C4-2B (cell line): ENCODE measurements around the gene NCBP2L.

Experiments
- H3K27ac ChIP-seq: fragments of 450-650 bp; 2 replicates; pipeline ENCODE4 v1.5.1; 2017
- ZFX ChIP-seq: fragments of 450-650 bp; IDR thresholded peaks from 2 replicates; pipeline ENCODE4 v1.6.1; 2017
- TF ChIP-seq, protein P1 (sequence below): fragments of 450-650 bp; conservative IDR thresholded peaks from 2 replicates; pipeline ENCODE4 v1.5.1; 2017; ENCODE audit warnings: mild to moderate bottlenecking

The NCBP2L gene

DNA sequence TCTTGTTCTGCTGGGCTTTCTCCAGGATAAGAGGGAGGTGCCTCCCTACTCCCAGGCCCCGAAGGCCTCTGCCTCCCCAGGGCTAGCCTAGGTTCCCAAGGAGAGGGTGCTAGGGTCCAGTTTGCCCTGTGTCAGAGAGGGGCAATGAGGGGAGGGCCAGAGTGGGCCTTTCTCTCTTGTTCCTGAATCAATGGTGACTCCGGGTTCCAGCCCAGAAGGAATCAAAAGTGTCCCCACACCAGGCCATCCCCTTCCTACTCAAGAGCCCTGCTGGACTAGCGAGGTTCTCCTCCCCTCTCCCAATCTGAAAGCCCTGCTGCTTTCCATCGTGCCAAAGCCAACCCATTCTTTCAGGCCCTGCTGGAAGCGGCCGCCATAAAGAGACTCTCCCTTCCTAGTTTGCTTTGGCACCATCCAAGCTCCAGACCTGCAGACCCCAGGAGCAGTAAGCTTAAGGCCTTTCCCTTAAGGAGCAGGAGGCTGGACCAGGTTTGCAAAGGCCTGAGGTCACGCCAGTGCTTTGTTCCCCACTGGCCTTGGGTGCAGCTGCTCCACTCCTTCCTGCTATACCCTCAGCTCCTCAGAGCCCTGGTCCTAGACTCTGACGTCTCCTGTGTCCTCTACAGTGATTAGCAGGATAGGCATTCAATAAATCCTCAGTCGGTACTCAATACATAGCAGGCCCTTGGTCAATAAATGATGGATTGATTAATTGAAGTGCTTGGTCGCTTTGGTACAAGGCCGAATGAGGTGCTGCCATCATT is 12.5 kb upstream of the NCBP2L start:
- TF ChIP-seq ZFX, result no peak
- TF ChIP-seq, protein P1, sequence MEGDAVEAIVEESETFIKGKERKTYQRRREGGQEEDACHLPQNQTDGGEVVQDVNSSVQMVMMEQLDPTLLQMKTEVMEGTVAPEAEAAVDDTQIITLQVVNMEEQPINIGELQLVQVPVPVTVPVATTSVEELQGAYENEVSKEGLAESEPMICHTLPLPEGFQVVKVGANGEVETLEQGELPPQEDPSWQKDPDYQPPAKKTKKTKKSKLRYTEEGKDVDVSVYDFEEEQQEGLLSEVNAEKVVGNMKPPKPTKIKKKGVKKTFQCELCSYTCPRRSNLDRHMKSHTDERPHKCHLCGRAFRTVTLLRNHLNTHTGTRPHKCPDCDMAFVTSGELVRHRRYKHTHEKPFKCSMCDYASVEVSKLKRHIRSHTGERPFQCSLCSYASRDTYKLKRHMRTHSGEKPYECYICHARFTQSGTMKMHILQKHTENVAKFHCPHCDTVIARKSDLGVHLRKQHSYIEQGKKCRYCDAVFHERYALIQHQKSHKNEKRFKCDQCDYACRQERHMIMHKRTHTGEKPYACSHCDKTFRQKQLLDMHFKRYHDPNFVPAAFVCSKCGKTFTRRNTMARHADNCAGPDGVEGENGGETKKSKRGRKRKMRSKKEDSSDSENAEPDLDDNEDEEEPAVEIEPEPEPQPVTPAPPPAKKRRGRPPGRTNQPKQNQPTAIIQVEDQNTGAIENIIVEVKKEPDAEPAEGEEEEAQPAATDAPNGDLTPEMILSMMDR, result no peak

GRCh38 chrX:107766470-107767150 is 10.9 kb upstream of the NCBP2L start:
- H3K27ac ChIP-seq, result no peak overlapping the region
- no peak for TF ChIP-seq ZFX
- TF ChIP-seq, protein P1, result no peak

More for the DNA sequence above, 12.5 kb upstream of the NCBP2L start:
- no peak overlapping the region for H3K27ac ChIP-seq

DNA sequence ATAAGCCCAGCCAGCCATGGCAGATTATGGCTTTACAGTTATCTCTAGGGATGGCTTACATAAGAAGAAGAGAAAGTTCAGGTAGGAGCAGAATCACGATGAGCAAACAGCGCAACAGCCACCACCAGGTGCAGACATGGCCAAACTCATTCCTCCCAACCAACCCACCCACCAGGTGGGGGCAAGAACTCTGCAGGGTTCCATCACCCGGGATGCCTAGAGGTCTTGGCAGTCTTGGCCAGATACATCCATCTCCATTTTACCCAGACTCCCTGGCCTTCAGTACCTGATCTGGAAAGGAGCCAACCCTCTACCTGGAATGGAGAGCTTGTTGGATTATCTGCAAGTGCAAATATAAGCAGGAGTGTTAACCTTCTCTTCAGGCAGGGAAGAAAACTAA is 9.5 kb upstream of the NCBP2L start:
- TF ChIP-seq, protein P1, result no peak
- no peak for TF ChIP-seq ZFX

DNA sequence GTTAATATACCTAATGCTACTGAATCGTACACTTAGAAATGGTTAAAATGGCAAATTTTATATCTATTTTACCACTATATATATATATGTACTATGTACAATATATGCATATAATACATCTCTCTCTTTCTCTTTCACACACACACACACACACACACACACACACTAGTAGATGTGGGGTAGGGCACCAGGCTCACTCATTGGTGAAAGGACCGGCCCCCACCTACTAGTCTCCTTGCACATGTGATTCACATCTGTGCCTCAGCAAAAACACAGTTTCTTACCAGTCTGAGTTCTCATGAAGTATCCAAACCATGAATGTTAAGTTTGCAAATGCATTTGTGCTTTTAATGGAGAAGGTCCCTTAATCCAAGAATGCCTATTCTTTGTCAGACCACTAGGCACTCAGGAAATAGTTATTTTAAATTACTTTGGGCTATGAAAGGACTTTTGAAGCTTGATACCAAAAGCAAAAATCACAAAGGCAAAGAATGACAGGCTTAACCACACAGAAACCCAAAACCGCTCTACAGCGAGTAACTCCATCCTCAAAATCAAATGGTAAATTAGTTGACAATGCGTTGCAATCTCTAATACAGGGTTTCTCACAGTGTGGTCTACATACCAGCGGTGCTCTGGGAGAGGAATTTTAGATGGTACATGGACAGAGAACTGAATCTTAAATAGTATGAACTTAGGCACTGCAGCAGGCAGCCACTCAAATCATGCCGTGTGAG is 7.8 kb upstream of the NCBP2L start:
- no peak overlapping the region for H3K27ac ChIP-seq
- TF ChIP-seq, protein P1, result no peak
- no peak for TF ChIP-seq ZFX

More for the DNA sequence above, 9.5 kb upstream of the NCBP2L start:
- H3K27ac ChIP-seq, result no peak overlapping the region

- TF ChIP-seq ZFX, result no peak
- TF ChIP-seq, protein P1, result no peak
- no peak overlapping the region for H3K27ac ChIP-seq
Observed at GRCh38 chrX:107773206-107773605, 4.3 kb upstream of the NCBP2L start.

- no peak overlapping the region for H3K27ac ChIP-seq
- TF ChIP-seq ZFX, result no peak
- TF ChIP-seq, protein P1, result no peak
Observed at GRCh38 chrX:107773906-107774435, 3.6 kb upstream of the NCBP2L start.
